HL-60 (cell line): ENCODE data around the gene PTPRD.

Source experiments
- DNase-seq, 2 experiments: peaks; one replicate each; pipeline ENCODE4 v3.0.0-alpha.2; 2010 to 2020; ENCODE audit warnings: low read depth in 1 of 2, low spot score in 1 of 2
- H3K27ac ChIP-seq: fragments of 250-450 bp; sonication (Bioruptor Pico); replicated peaks from 2 replicates; pipeline ENCODE4 v1.5.1; 2020; ENCODE audit warnings: mild to moderate bottlenecking, moderate library complexity
- H3K27me3 ChIP-seq: fragments of 250-450 bp; sonication (Bioruptor Pico); 2 replicates; pipeline ENCODE4 v1.5.1; 2021; ENCODE audit warnings: mild to moderate bottlenecking, moderate library complexity; ENCODE audit not compliant: insufficient read depth, poor library complexity, severe bottlenecking
- H3K4me3 ChIP-seq: replicated peaks from 2 replicates; pipeline ENCODE4 v1.5.1; 2011; ENCODE audit warnings: mild to moderate bottlenecking, control low read depth, low read length; ENCODE audit not compliant: insufficient read depth
- CTCF ChIP-seq: IDR thresholded peaks from one replicate; pipeline ENCODE4 v1.5.1; 2011; ENCODE audit warnings: low read length, control low read depth, inconsistent platforms; ENCODE audit not compliant: insufficient read depth
- GABPA ChIP-seq: IDR thresholded peaks from 2 replicates; pipeline ENCODE4 v1.6.1; 2012; ENCODE audit warnings: low read depth
- POLR2AphosphoS5 ChIP-seq: IDR thresholded peaks from 2 replicates; pipeline ENCODE4 v1.6.1; 2012; ENCODE audit warnings: low read depth
- SPI1 ChIP-seq: IDR thresholded peaks from 2 replicates; pipeline ENCODE4 v1.6.1; 2012; ENCODE audit warnings: low read depth, mild to moderate bottlenecking, borderline replicate concordance
- TF ChIP-seq, protein P1 (sequence below): IDR thresholded peaks from 2 replicates; pipeline ENCODE4 v1.6.1; 2012; ENCODE audit warnings: low read depth; ENCODE audit not compliant: insufficient replicate concordance

Gene PTPRD

DNA sequence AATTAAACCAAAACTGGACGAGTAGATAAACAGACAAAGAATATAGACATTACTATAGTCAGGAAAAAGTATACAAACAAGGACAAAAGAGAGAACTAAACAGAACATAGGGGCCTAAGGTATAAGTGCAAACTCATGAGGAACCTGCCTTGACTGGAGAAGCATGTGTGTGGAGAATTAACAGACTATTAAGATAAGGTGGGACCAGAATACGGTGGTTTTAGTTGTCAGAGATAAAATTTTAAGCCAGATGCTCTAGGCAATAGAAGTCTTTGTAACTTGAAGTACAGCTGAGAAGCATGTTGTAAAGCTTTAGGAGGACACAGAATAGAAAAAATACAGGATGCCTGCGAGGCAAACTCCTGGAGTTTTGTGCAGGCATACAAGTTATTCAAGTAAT lies 707.1 kb downstream of the PTPRD start:
- Histone ChIP-seq H3K27ac (no peak overlapping the region), H3K27me3 (no peaks in the 10 kb centered on the region), H3K4me3 (no peak overlapping the region)
- no peak for DNase-seq
- TF ChIP-seq POLR2AphosphoS5, result no peak
- TF ChIP-seq SPI1, result no peak
- TF ChIP-seq, protein P1, sequence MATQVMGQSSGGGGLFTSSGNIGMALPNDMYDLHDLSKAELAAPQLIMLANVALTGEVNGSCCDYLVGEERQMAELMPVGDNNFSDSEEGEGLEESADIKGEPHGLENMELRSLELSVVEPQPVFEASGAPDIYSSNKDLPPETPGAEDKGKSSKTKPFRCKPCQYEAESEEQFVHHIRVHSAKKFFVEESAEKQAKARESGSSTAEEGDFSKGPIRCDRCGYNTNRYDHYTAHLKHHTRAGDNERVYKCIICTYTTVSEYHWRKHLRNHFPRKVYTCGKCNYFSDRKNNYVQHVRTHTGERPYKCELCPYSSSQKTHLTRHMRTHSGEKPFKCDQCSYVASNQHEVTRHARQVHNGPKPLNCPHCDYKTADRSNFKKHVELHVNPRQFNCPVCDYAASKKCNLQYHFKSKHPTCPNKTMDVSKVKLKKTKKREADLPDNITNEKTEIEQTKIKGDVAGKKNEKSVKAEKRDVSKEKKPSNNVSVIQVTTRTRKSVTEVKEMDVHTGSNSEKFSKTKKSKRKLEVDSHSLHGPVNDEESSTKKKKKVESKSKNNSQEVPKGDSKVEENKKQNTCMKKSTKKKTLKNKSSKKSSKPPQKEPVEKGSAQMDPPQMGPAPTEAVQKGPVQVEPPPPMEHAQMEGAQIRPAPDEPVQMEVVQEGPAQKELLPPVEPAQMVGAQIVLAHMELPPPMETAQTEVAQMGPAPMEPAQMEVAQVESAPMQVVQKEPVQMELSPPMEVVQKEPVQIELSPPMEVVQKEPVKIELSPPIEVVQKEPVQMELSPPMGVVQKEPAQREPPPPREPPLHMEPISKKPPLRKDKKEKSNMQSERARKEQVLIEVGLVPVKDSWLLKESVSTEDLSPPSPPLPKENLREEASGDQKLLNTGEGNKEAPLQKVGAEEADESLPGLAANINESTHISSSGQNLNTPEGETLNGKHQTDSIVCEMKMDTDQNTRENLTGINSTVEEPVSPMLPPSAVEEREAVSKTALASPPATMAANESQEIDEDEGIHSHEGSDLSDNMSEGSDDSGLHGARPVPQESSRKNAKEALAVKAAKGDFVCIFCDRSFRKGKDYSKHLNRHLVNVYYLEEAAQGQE, result no peak
- TF ChIP-seq CTCF, result no peak
- TF ChIP-seq GABPA, result no peak

DNA sequence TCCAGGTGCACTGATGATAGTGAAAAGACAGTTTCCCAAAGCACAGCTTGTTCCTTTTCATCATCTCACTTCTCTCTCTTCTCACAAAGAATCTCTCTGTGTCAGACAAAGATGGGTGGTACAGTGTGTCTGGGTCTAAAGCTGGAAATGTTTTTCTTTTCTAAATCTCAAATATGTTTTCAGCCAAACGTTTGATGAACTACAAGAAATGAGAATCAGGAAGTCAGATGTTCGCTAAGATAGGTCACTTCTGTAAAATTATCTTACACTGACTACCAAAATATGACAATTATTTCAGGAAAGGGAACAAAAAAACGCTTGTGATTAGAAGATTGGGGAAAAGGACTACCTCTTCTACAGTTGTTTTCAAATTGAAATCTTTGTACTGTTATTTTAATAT lies 708.8 kb downstream of the PTPRD start:
- TF ChIP-seq GABPA (no peak), CTCF (no peak), POLR2AphosphoS5 (no peak), SPI1 (no peak)
- TF ChIP-seq, protein P1, result no peak
- no peak for DNase-seq
- H3K27me3 ChIP-seq, result no peaks in the 10 kb centered on the region
- no peak overlapping the region for H3K4me3 ChIP-seq
- H3K27ac ChIP-seq, result no peak overlapping the region

GRCh38 chr9:9901624-9902023 lies 711.2 kb downstream of the PTPRD start:
- Histone ChIP-seq H3K27me3 (no peaks in the 10 kb centered on the region), H3K27ac (no peak overlapping the region), H3K4me3 (no peak overlapping the region)
- TF ChIP-seq POLR2AphosphoS5 (no peak), GABPA (no peak), CTCF (no peak), SPI1 (no peak)
- TF ChIP-seq, protein P1, result no peak
- DNase-seq, result no peak
